HepG2 (cell line): Measurements from ENCODE around the gene RAC3. TPM values are rescaled to one million over a fixed set of nuclear protein-coding genes. Genes with fewer than 3 reads are reported as not detected.

Experiments
- CHD2 ChIP-seq: IDR thresholded peaks from 2 replicates; pipeline ENCODE4 v1.6.1; 2011; ENCODE audit warnings: low read depth, low read length, improper control_type of control experiment
- GATAD1 ChIP-seq: IDR thresholded peaks from 2 replicates; pipeline ENCODE4 v1.6.1; 2016; ENCODE audit warnings: missing genetic modification reagents, missing compliant biosample characterization
- HNRNPK ChIP-seq: fragments of 200-400 bp; formaldehyde crosslinking; IDR thresholded peaks from 2 replicates; pipeline ENCODE4 v1.6.1; 2018; ENCODE audit warnings: low read length, low read depth, moderate library complexity, mild to moderate bottlenecking; ENCODE audit not compliant: poor library complexity, severe bottlenecking
- JUN ChIP-seq: sonication (generic); formaldehyde crosslinking; IDR thresholded peaks from 2 replicates; pipeline ENCODE4 v1.4.0; 2020; ENCODE audit warnings: mild to moderate bottlenecking, missing genetic modification reagents
- MATR3 ChIP-seq: sonication (generic); formaldehyde crosslinking; IDR thresholded peaks from 2 replicates; pipeline ENCODE4 v1.4.0; 2020; ENCODE audit warnings: missing genetic modification reagents
- MIXL1 ChIP-seq: IDR thresholded peaks from 2 replicates; pipeline ENCODE4 v1.6.1; 2016
- MXD4 ChIP-seq: IDR thresholded peaks from 2 replicates; pipeline ENCODE4 v1.6.1; 2016; ENCODE audit warnings: mild to moderate bottlenecking, missing biosample characterization, missing genetic modification reagents
- NAIF1 ChIP-seq: sonication (generic); formaldehyde crosslinking; IDR thresholded peaks from 2 replicates; pipeline ENCODE4 v1.5.0; 2020; ENCODE audit warnings: mild to moderate bottlenecking, missing genetic modification reagents, borderline replicate concordance
- NFYB ChIP-seq: sonication (generic); formaldehyde crosslinking; IDR thresholded peaks from 2 replicates; pipeline ENCODE4 v1.4.0; 2020; ENCODE audit warnings: missing genetic modification reagents
- PHF5A ChIP-seq: IDR thresholded peaks from one replicate; pipeline ENCODE4 v1.6.1; 2018; ENCODE audit warnings: low read depth, missing genetic modification reagents; ENCODE audit not compliant: unreplicated experiment
- PHF8 ChIP-seq: sonication (generic); formaldehyde crosslinking; IDR thresholded peaks from 2 replicates; pipeline ENCODE4 v1.5.0; 2020; ENCODE audit warnings: missing genetic modification reagents
- RAD51 ChIP-seq: fragments of 450-650 bp; IDR thresholded peaks from 2 replicates; pipeline ENCODE4 v1.6.1; 2016; ENCODE audit warnings: borderline replicate concordance
- RBFOX2 ChIP-seq: fragments of 200-400 bp; formaldehyde crosslinking; IDR thresholded peaks from 2 replicates; pipeline ENCODE4 v1.6.1; 2017; ENCODE audit warnings: low read depth, mild to moderate bottlenecking, low read length
- SNRNP70 ChIP-seq: fragments of 200-400 bp; formaldehyde crosslinking; IDR thresholded peaks from 2 replicates; pipeline ENCODE4 v1.6.1; 2017; ENCODE audit warnings: mild to moderate bottlenecking, low read depth, low read length, moderate library complexity
- SOX5 ChIP-seq: IDR thresholded peaks from 2 replicates; pipeline ENCODE4 v1.6.1; 2016; ENCODE audit warnings: borderline replicate concordance
- TBX3 ChIP-seq: fragments of 450-650 bp; IDR thresholded peaks from 2 replicates; pipeline ENCODE4 v1.6.1; 2017; ENCODE audit warnings: antibody characterized with exemption, mild to moderate bottlenecking, inconsistent platforms, borderline replicate concordance
- ZFP1 ChIP-seq: IDR thresholded peaks from 2 replicates; pipeline ENCODE4 v1.6.1; 2016
- ZNF10 ChIP-seq: sonication (generic); formaldehyde crosslinking; IDR thresholded peaks from 2 replicates; pipeline ENCODE4 v1.4.0; 2020; ENCODE audit warnings: mild to moderate bottlenecking, low read depth, missing genetic modification reagents, borderline replicate concordance
- ZNF256 ChIP-seq: sonication (generic); formaldehyde crosslinking; conservative IDR thresholded peaks from 2 replicates; pipeline ENCODE4 v1.4.0; 2020; ENCODE audit warnings: missing genetic modification reagents
- ZNF329 ChIP-seq: sonication (generic); formaldehyde crosslinking; IDR thresholded peaks from 2 replicates; pipeline ENCODE4 v1.9.0; 2021; ENCODE audit warnings: low read depth, mild to moderate bottlenecking, missing genetic modification reagents
- ZNF549 ChIP-seq: sonication (generic); formaldehyde crosslinking; IDR thresholded peaks from 2 replicates; pipeline ENCODE4 v1.5.0; 2020; ENCODE audit warnings: missing genetic modification reagents
- ZNF570 ChIP-seq: sonication (generic); formaldehyde crosslinking; IDR thresholded peaks from 2 replicates; pipeline ENCODE4 v1.4.0; 2020; ENCODE audit warnings: mild to moderate bottlenecking, missing genetic modification reagents, borderline replicate concordance
- ZNF672 ChIP-seq: sonication (generic); formaldehyde crosslinking; IDR thresholded peaks from 2 replicates; pipeline ENCODE4 v1.8.1; 2022; ENCODE audit warnings: missing genetic modification reagents
- polyA plus RNA-seq, 8 experiments: library from polyadenylated mRNA; depleted of rRNA in 3 of 8; stranded (reverse) in 7 of 8; unstranded in 1 of 8; fragments of >200 nt; fragmentation: Illumina TruSeq in 4 of 8; extraction: Trizol in 4 of 8; gene quantifications; 2 replicates each; pipeline versions ENCODE4 v1.2.1 to v1.2.3, GENCODE V29; 2011 to 2016; ENCODE audit warnings: low read depth in 4 of 8, missing spikeins in 1 of 8, mixed read lengths in 1 of 8; ENCODE audit not compliant: insufficient read depth in 1 of 8
- total RNA-seq, 5 experiments: library from RNA; depleted of rRNA; stranded (reverse); fragments of >200 nt; fragmentation: Illumina TruSeq; extraction: Trizol; gene quantifications; 2 replicates each; pipeline ENCODE4 v1.2.3, GENCODE V29; 2016; ENCODE audit warnings: low read depth in 1 of 5
- TF ChIP-seq, protein P1 (sequence below): sonication (generic); formaldehyde crosslinking; IDR thresholded peaks from 2 replicates; pipeline ENCODE4 v1.4.0; 2020; ENCODE audit warnings: missing genetic modification reagents, mild to moderate bottlenecking, borderline replicate concordance
- TF ChIP-seq, protein P2 (sequence below): sonication (generic); formaldehyde crosslinking; IDR thresholded peaks from 2 replicates; pipeline ENCODE4 v1.4.0; 2020; ENCODE audit warnings: missing genetic modification reagents
- TF ChIP-seq, protein P3 (sequence below): sonication (generic); formaldehyde crosslinking; IDR thresholded peaks from 2 replicates; pipeline ENCODE4 v1.8.0; 2022; ENCODE audit warnings: mild to moderate bottlenecking, missing genetic modification reagents, borderline replicate concordance

Gene RAC3
- total and polyA plus RNA-seq, 2 of the 13 experiments (the other 11 are each of a cell fraction or from before 2014, with no cell fraction given), result 10.5 to 21.3 TPM

DNA sequence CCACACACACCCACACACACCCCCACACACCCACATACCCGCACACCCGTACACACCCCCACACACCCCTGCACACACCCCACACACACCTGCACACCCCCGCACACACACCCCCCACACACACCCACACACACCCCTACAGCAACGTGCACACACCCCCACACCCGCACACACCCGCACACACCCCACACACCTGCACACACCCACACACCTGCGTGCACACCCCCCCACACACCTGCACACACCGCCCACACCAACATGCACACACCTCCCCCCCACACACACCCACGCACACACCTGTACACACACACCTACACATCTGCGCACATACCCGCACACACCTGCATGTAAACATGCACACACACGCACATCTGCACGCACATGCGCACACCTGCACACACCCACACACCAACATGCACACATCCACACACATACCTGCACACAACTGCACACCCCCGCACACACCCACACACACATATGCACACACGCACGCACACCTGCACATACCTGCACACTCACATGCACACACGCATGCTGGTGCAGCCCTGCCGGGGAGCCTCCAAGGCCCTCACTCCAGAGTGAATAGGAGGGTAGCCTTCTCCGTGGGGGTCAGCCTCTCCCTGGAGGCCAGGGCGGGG, 46.6 kb upstream of the RAC3 start (continued):
- TF ChIP-seq NFYB (CRISPR knock-in tag), result no peak
- TF ChIP-seq ZNF549 (CRISPR knock-in tag), result no peak
- no peak for TF ChIP-seq ZNF570 (CRISPR knock-in tag)
- no peak for TF ChIP-seq CHD2
- TF ChIP-seq ZFP1, result no peak
- no peak for TF ChIP-seq NAIF1 (CRISPR knock-in tag)
- peak; percentile 38; the same call in 1 of the 2 replicates for TF ChIP-seq RAD51
- peak; percentile 45 for TF ChIP-seq HNRNPK
- no peak for TF ChIP-seq TBX3
- no peak for TF ChIP-seq MATR3 (CRISPR knock-in tag)
- TF ChIP-seq ZNF10 (CRISPR knock-in tag), result no peak
- TF ChIP-seq SOX5 (CRISPR knock-in tag), result no peak
- no peak for TF ChIP-seq MIXL1 (CRISPR knock-in tag)
- TF ChIP-seq, protein P1, sequence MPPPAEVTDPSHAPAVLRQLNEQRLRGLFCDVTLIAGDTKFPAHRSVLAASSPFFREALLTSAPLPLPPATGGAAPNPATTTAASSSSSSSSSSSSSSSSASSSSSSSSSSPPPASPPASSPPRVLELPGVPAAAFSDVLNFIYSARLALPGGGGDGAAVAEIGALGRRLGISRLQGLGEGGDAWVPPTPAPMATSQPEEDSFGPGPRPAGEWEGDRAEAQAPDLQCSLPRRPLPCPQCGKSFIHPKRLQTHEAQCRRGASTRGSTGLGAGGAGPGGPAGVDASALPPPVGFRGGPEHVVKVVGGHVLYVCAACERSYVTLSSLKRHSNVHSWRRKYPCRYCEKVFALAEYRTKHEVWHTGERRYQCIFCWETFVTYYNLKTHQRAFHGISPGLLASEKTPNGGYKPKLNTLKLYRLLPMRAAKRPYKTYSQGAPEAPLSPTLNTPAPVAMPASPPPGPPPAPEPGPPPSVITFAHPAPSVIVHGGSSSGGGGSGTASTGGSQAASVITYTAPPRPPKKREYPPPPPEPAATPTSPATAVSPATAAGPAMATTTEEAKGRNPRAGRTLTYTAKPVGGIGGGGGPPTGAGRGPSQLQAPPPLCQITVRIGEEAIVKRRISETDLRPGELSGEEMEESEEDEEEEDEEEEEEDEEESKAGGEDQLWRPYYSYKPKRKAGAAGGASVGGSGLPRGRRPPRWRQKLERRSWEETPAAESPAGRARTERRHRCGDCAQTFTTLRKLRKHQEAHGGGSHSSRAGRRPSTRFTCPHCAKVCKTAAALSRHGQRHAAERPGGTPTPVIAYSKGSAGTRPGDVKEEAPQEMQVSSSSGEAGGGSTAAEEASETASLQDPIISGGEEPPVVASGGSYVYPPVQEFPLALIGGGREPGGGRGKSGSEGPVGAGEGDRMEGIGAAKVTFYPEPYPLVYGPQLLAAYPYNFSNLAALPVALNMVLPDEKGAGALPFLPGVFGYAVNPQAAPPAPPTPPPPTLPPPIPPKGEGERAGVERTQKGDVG (CRISPR knock-in tag), result no peak
- TF ChIP-seq, protein P2, sequence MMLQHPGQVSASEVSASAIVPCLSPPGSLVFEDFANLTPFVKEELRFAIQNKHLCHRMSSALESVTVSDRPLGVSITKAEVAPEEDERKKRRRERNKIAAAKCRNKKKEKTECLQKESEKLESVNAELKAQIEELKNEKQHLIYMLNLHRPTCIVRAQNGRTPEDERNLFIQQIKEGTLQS (CRISPR knock-in tag), result no peak
- TF ChIP-seq PHF8 (CRISPR knock-in tag), result no peak
- TF ChIP-seq, protein P3, sequence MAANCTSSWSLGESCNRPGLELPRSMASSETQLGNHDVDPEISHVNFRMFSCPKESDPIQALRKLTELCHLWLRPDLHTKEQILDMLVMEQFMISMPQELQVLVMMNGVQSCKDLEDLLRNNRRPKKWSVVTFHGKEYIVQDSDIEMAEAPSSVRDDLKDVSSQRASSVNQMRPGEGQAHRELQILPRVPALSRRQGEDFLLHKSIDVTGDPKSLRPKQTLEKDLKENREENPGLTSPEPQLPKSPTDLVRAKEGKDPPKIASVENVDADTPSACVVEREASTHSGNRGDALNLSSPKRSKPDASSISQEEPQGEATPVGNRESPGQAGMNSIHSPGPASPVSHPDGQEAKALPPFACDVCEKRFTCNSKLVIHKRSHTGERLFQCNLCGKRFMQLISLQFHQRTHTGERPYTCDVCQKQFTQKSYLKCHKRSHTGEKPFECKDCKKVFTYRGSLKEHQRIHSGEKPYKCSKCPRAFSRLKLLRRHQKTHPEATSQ, result no peak
- no peak for TF ChIP-seq ZNF329 (CRISPR knock-in tag)
- no peak for TF ChIP-seq JUN (CRISPR knock-in tag)
- no peak for TF ChIP-seq ZNF256 (CRISPR knock-in tag)
- no peak for TF ChIP-seq GATAD1
- TF ChIP-seq MXD4, result no peak
- no peak for TF ChIP-seq SNRNP70
- no peak for TF ChIP-seq ZNF672 (CRISPR knock-in tag)
- TF ChIP-seq RBFOX2, result peak; percentile 48; the same call in 1 of the 2 replicates
- no peak for TF ChIP-seq PHF5A (CRISPR knock-in tag)
- TF ChIP-seq, all 625 proteins: peak for 10
